Inflammatory macrophage treated with lipopolysaccharide for 1 hour (primary cell): Measurements from ENCODE around the gene TBC1D24.
A peak's percentile ranks its signal among the peaks of the same experiment; 100 is the strongest.
"Not testable (repeated sequence)": the region's sequence is repeated elsewhere in the genome, so short reads cannot be mapped to it uniquely, and the experiment has no call there.

Source experiments
- DNase-seq, 2 donors: peaks; one replicate each; pipeline ENCODE4 v3.0.0-alpha.2; 2020 to 2022

Gene TBC1D24

GRCh38 chr16:2474877-2475412 is at the start of gene TBC1D24:
Gene TBC1D24, plus strand, starts transcription at chr16:2475127. Its CDS starts 21,022 bp downstream, at chr16:2496149.
- DNase-seq: peak; percentile 75 to 88

- no peak for DNase-seq
Measured at GRCh38 chr16:2425825-2426430, 49.0 kb upstream of the TBC1D24 start.

GRCh38 chr16:2426941-2427361 is 48.0 kb upstream of the TBC1D24 start:
- no peak for DNase-seq

GRCh38 chr16:2427526-2427925 is 47.4 kb upstream of the TBC1D24 start:
- DNase-seq: no peak

GRCh38 chr16:2428051-2428783 is 46.7 kb upstream of the TBC1D24 start:
- DNase-seq: no peak

- DNase-seq: no peak
Measured at GRCh38 chr16:2428784-2429033, 46.2 kb upstream of the TBC1D24 start.

GRCh38 chr16:2429034-2429770 is 45.7 kb upstream of the TBC1D24 start, which contains the start of gene CCNF:
Gene CCNF, plus strand, starts transcription at chr16:2429447. Its CDS starts 35 bp downstream, at chr16:2429482.
- DNase-seq: peak; percentile 90 to 96

- peak in 1 of 2 donors; percentile 9 for DNase-seq
Measured at GRCh38 chr16:2429771-2430663, 44.9 kb upstream of the TBC1D24 start.

- DNase-seq: no peak
Measured at GRCh38 chr16:2432286-2432685, 42.6 kb upstream of the TBC1D24 start.

GRCh38 chr16:2432801-2433505 is 42.0 kb upstream of the TBC1D24 start:
- no peak for DNase-seq

- DNase-seq: not testable (repeated sequence)
Measured at GRCh38 chr16:2435236-2435635, 39.7 kb upstream of the TBC1D24 start.

GRCh38 chr16:2436110-2436509 is 38.8 kb upstream of the TBC1D24 start:
- no peak for DNase-seq

GRCh38 chr16:2437032-2437790 is 37.7 kb upstream of the TBC1D24 start:
- DNase-seq: no peak

- no peak for DNase-seq
Measured at GRCh38 chr16:2438121-2438520, 36.8 kb upstream of the TBC1D24 start.

GRCh38 chr16:2439598-2439997 is 35.3 kb upstream of the TBC1D24 start:
- no peak for DNase-seq

GRCh38 chr16:2441143-2441804 is 33.7 kb upstream of the TBC1D24 start:
- not testable (repeated sequence) for DNase-seq

- DNase-seq: no peak
Measured at GRCh38 chr16:2443555-2443954, 31.4 kb upstream of the TBC1D24 start.

GRCh38 chr16:2447920-2448583 is 26.9 kb upstream of the TBC1D24 start:
- no peak for DNase-seq

GRCh38 chr16:2449118-2449517 is 25.8 kb upstream of the TBC1D24 start:
- no peak for DNase-seq

- DNase-seq: no peak
Measured at GRCh38 chr16:2450535-2450934, 24.4 kb upstream of the TBC1D24 start.
